ENCODE data around the gene CDK5.
A peak's percentile ranks its signal among the peaks of the same experiment; 100 is the strongest.

CDK5 gene

GRCh38 chr7:151095123-151095797 lies 37.6 kb upstream of the CDK5 start:
- H3K4me2 ChIP-seq (ENCODE audit: low read length) = no peak overlapping the region
- peak overlapping the region; percentile 8 for H3K4ac ChIP-seq (ENCODE audit: low read depth, low read length)
- H4K8ac ChIP-seq (ENCODE audit: low read depth, low read length) = no peak overlapping the region

GRCh38 chr7:151094675-151095074 lies 37.0 kb upstream of the CDK5 start:
- H4K8ac ChIP-seq (ENCODE audit: low read depth, low read length) = no peak overlapping the region
- H2BK12ac ChIP-seq (ENCODE audit: low read length) = no peak overlapping the region
- no CpG with 5 or more reads among the region's 5 CpGs for WGBS (ENCODE audit: extremely low coverage, insufficient coverage, insufficient read length)
- DNase-seq = no peak
- no peak overlapping the region for H3K9ac ChIP-seq (ENCODE audit: low read length)
- H2AFZ ChIP-seq (ENCODE audit: insufficient read depth, low read length, poor library complexity) = no peak overlapping the region
- H4K91ac ChIP-seq (ENCODE audit: low read depth, low read length) = no peak overlapping the region
- H3K27ac ChIP-seq (ENCODE audit: low read depth, low read length) = no peak overlapping the region
- no peak overlapping the region for H4K12ac ChIP-seq (ENCODE audit: low read depth, low read length)
- H3K36me3 ChIP-seq (ENCODE audit: control insufficient read depth in 1 of 2, insufficient read depth in 2 of 2, low read length in 2 of 2) = peaks cover 5 to 9% of the 10 kb centered on the region in 2 experiments
- H3K4me3 ChIP-seq (ENCODE audit: low read depth, low read length) = no peak overlapping the region
- H3K27me3 ChIP-seq (ENCODE audit: insufficient read depth, low read length) = no peaks in the 10 kb centered on the region
- no peak overlapping the region for H2BK120ac ChIP-seq (ENCODE audit: insufficient read depth, low read length, poor library complexity)
- H2AK5ac ChIP-seq (ENCODE audit: low read length) = no peak overlapping the region
- no peak overlapping the region for H3K23ac ChIP-seq (ENCODE audit: low read length)
- no peak overlapping the region for H3K18ac ChIP-seq (ENCODE audit: low read length)
- H3K4me2 ChIP-seq (ENCODE audit: low read length) = no peak overlapping the region
- H3K4me1 ChIP-seq (ENCODE audit: control insufficient read depth in 1 of 2, insufficient read depth in 2 of 2, low read length in 2 of 2) = peaks cover 13 to 14% of the 10 kb centered on the region in 2 experiments
- H3K9me3 ChIP-seq (ENCODE audit: insufficient read depth, low read depth, low read length) = no peaks in the 10 kb centered on the region
- H2BK5ac ChIP-seq (ENCODE audit: low read depth, low read length, poor library complexity) = no peak overlapping the region
- H3K79me1 ChIP-seq (ENCODE audit: low read length) = peaks cover under 1% of the 10 kb centered on the region
- H3K4ac ChIP-seq (ENCODE audit: low read depth, low read length) = no peak overlapping the region
- no peak overlapping the region for H3K14ac ChIP-seq (ENCODE audit: low read length)
- H3K79me2 ChIP-seq (ENCODE audit: control insufficient read depth, insufficient read depth, low read length, poor library complexity) = peaks cover 9% of the 10 kb centered on the region

More at GRCh38 chr7:151095123-151095797, 37.6 kb upstream of the CDK5 start:
- Histone ChIP-seq H3K9me3 (ENCODE audit: insufficient read depth, low read depth, low read length) (no peaks in the 10 kb centered on the region), H4K91ac (ENCODE audit: low read depth, low read length) (no peak overlapping the region), H3K18ac (ENCODE audit: low read length) (no peak overlapping the region), H3K27me3 (ENCODE audit: insufficient read depth, low read length) (no peaks in the 10 kb centered on the region), H3K23ac (ENCODE audit: low read length) (no peak overlapping the region), H2AK5ac (ENCODE audit: low read length) (no peak overlapping the region), H3K4me3 (ENCODE audit: low read depth, low read length) (no peak overlapping the region), H3K9ac (ENCODE audit: low read length) (no peak overlapping the region), H3K36me3 (ENCODE audit: control insufficient read depth in 1 of 2, insufficient read depth in 2 of 2, low read length in 2 of 2) (peaks cover 5 to 12% of the 10 kb centered on the region in 2 experiments), H2BK12ac (ENCODE audit: low read length) (no peak overlapping the region), H2BK5ac (ENCODE audit: low read depth, low read length, poor library complexity) (no peak overlapping the region), H3K27ac (ENCODE audit: low read depth, low read length) (no peak overlapping the region), H3K79me1 (ENCODE audit: low read length) (no peaks in the 10 kb centered on the region), H2BK120ac (ENCODE audit: insufficient read depth, low read length, poor library complexity) (no peak overlapping the region), H3K79me2 (ENCODE audit: control insufficient read depth, insufficient read depth, low read length, poor library complexity) (peaks cover 8% of the 10 kb centered on the region), H3K14ac (ENCODE audit: low read length) (no peak overlapping the region), H3K4me1 (ENCODE audit: control insufficient read depth in 1 of 2, insufficient read depth in 2 of 2, low read length in 2 of 2) (peaks cover 8 to 11% of the 10 kb centered on the region in 2 experiments), H4K12ac (ENCODE audit: low read depth, low read length) (no peak overlapping the region), H2AFZ (ENCODE audit: insufficient read depth, low read length, poor library complexity) (no peak overlapping the region)
- WGBS (ENCODE audit: extremely low coverage, insufficient coverage, insufficient read length) = no CpG with 5 or more reads among the region's 10 CpGs
- DNase-seq = no peak

DNA sequence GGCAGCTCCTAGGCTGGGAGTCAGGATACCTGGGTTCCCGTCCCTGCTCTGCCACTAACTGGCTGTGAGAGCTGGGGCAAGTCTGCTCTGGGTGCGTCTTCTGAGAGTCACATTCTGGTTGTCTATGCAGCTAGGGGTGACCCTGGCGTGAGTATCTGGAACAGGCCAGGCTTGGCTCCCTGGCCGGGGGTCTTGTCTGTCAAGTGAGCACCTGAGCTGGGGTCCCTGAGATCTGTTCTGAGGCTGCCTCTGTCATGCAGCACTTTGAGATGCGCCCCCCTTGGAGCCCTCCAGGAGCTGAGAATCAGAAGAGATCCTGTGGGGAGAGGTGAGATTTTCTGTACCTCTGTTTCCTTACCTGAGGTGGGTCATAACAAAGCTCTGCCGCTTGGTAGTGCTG lies 36.1 kb upstream of the CDK5 start:
- Histone ChIP-seq H3K79me1 (ENCODE audit: low read length) (peaks cover 6% of the 10 kb centered on the region), H2BK5ac (ENCODE audit: low read depth, low read length, poor library complexity) (no peak overlapping the region), H3K18ac (ENCODE audit: low read length) (no peak overlapping the region), H3K9ac (ENCODE audit: low read length) (no peak overlapping the region), H3K4ac (ENCODE audit: low read depth, low read length) (peak overlapping the region; percentile 46), H3K23ac (ENCODE audit: low read length) (no peak overlapping the region), H2AK5ac (ENCODE audit: low read length) (no peak overlapping the region), H2BK120ac (ENCODE audit: insufficient read depth, low read length, poor library complexity) (no peak overlapping the region), H4K91ac (ENCODE audit: low read depth, low read length) (no peak overlapping the region), H3K79me2 (ENCODE audit: control insufficient read depth, insufficient read depth, low read length, poor library complexity) (peaks cover 12% of the 10 kb centered on the region), H3K4me1 (ENCODE audit: control insufficient read depth in 1 of 2, insufficient read depth in 2 of 2, low read length in 2 of 2) (peaks cover 22 to 23% of the 10 kb centered on the region in 2 experiments), H3K14ac (ENCODE audit: low read length) (no peak overlapping the region), H3K9me3 (ENCODE audit: insufficient read depth, low read depth, low read length) (no peaks in the 10 kb centered on the region), H2AFZ (ENCODE audit: insufficient read depth, low read length, poor library complexity) (no peak overlapping the region), H4K8ac (ENCODE audit: low read depth, low read length) (no peak overlapping the region), H3K27ac (ENCODE audit: low read depth, low read length) (no peak overlapping the region), H4K12ac (ENCODE audit: low read depth, low read length) (no peak overlapping the region), H2BK12ac (ENCODE audit: low read length) (no peak overlapping the region), H3K27me3 (ENCODE audit: insufficient read depth, low read length) (no peaks in the 10 kb centered on the region), H3K36me3 (ENCODE audit: control insufficient read depth in 1 of 2, insufficient read depth in 2 of 2, low read length in 2 of 2) (peaks cover 5 to 9% of the 10 kb centered on the region in 2 experiments), H3K4me3 (ENCODE audit: low read depth, low read length) (no peak overlapping the region), H3K4me2 (ENCODE audit: low read length) (no peak overlapping the region)
- WGBS (ENCODE audit: extremely low coverage, insufficient coverage, insufficient read length) = no CpG with 5 or more reads among the region's 6 CpGs
- DNase-seq = no peak

- no peak for DNase-seq
- Histone ChIP-seq H3K4me1 (ENCODE audit: control insufficient read depth in 1 of 2, insufficient read depth in 2 of 2, low read length in 2 of 2) (peaks cover 27 to 36% of the 10 kb centered on the region in 2 experiments), H3K9ac (ENCODE audit: low read length) (no peak overlapping the region), H3K79me1 (ENCODE audit: low read length) (peaks cover 13% of the 10 kb centered on the region), H3K14ac (ENCODE audit: low read length) (no peak overlapping the region), H2AK5ac (ENCODE audit: low read length) (no peak overlapping the region), H2AFZ (ENCODE audit: insufficient read depth, low read length, poor library complexity) (peak overlapping the region; percentile 15), H3K18ac (ENCODE audit: low read length) (peak overlapping the region; percentile 3), H3K9me3 (ENCODE audit: insufficient read depth, low read depth, low read length) (no peaks in the 10 kb centered on the region), H3K4ac (ENCODE audit: low read depth, low read length) (peak overlapping the region; percentile 16), H2BK12ac (ENCODE audit: low read length) (no peak overlapping the region), H4K8ac (ENCODE audit: low read depth, low read length) (no peak overlapping the region), H3K36me3 (ENCODE audit: control insufficient read depth in 1 of 2, insufficient read depth in 2 of 2, low read length in 2 of 2) (peaks cover 5 to 7% of the 10 kb centered on the region in 2 experiments), H4K12ac (ENCODE audit: low read depth, low read length) (no peak overlapping the region), H3K23ac (ENCODE audit: low read length) (no peak overlapping the region), H3K27me3 (ENCODE audit: insufficient read depth, low read length) (no peaks in the 10 kb centered on the region), H2BK120ac (ENCODE audit: insufficient read depth, low read length, poor library complexity) (no peak overlapping the region), H4K91ac (ENCODE audit: low read depth, low read length) (no peak overlapping the region), H3K79me2 (ENCODE audit: control insufficient read depth, insufficient read depth, low read length, poor library complexity) (peaks cover 24% of the 10 kb centered on the region), H3K4me2 (ENCODE audit: low read length) (no peak overlapping the region), H3K27ac (ENCODE audit: low read depth, low read length) (no peak overlapping the region), H2BK5ac (ENCODE audit: low read depth, low read length, poor library complexity) (no peak overlapping the region), H3K4me3 (ENCODE audit: low read depth, low read length) (no peak overlapping the region)
- no CpG with 5 or more reads among the region's 14 CpGs for WGBS (ENCODE audit: extremely low coverage, insufficient coverage, insufficient read length)
Observed at GRCh38 chr7:151091988-151092387, 34.3 kb upstream of the CDK5 start.
